D341Med (cell line): ENCODE measurements around the gene FAM110C.
"Not testable (repeated sequence)": the region's sequence is repeated elsewhere in the genome, so short reads cannot be mapped to it uniquely, and the experiment has no call there.

Experiments
- DNase-seq: peaks from one replicate; pipeline ENCODE4 v3.0.0; 2012; ENCODE audit warnings: low spot score

FAM110C gene, protein sequence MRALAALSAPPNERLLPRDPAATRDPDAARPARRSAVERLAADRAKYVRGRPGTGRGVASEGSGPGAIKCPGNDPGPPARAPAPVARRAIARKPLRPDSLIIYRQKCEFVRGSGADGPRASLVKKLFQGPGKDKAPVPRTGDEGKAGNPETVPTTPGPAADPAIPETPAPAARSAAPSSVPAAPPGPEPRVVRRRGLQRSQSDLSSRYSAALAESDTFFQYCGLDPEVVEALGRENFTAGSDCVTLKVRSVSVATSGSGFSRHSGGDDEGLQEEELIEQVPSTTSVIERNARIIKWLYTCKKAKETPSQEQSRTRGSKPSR

DNA sequence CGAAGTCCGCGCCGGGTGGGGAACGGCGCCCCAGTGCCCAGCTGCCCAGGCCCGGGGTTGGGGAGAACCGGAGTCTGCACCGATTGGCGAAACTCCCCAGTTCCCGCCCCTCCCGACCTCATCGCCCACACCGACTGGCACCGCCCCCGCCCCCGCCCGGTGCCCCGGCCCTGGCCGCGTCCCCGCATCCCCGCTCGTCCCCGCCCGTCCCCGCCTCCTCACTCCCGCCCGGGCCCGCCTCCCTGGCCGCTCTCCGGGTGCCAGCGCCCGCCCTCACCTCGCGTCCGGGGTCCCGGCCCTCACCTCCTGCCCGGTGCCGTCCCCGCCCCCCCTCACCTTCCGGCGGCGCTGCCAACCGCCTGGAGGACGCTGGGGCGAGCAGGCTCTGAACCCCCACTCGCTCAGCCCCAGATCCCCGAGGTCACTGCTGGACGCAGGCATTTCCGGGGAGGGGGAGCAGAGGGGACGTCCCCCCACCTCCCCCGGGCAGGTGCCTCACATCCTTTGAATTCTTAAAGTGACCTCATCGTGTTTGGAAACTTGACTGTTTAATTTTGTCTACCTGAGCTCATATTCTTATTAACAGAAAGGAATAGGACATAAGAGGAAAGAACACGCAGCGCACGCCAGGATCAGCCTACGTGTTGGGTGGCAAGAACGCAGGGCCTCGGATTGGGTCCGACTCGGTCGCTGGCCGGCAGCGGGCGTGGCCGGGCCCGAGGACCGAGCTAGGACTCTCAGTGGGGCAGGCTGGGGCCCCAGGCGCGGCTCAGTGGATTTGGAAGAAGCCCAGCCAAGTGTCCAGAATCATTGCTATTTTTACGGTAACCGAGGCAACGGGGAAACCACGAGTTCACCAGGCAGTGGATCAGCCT is at the start of gene FAM110C:
FAM110C (minus strand) TSS at position 35 of the 875 bp plus-strand sequence. CDS start 120 bp downstream, outside the sequence.
- peak; percentile 43 for DNase-seq

GRCh38 chr2:92326-92725 is 46.0 kb upstream of the FAM110C start:
- DNase-seq = no peak

GRCh38 chr2:90645-91312 is 44.5 kb upstream of the FAM110C start:
- no peak for DNase-seq

GRCh38 chr2:85761-86160 is 39.5 kb upstream of the FAM110C start:
- DNase-seq = no peak

DNA sequence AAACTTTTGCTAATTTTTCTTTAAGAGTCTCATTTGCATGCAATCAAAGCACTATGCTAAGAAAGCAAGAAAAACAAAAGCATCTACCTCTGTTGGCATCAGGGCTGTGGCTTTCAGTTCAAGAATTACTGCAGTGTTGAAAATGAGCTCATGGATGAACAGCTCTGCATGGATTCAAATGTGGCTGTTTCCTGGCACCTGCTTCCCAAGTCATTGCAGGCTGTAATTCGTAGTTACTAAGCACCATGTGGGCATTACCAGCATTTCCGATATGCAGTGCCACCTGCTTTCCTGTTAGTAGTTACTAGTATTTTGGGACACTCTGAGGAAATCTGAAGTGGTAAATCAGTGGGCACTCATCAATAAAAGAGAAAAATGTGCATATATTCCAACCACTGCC is 37.8 kb upstream of the FAM110C start:
- DNase-seq = no peak

GRCh38 chr2:80971-81736 is 34.8 kb upstream of the FAM110C start:
- no peak for DNase-seq

DNA sequence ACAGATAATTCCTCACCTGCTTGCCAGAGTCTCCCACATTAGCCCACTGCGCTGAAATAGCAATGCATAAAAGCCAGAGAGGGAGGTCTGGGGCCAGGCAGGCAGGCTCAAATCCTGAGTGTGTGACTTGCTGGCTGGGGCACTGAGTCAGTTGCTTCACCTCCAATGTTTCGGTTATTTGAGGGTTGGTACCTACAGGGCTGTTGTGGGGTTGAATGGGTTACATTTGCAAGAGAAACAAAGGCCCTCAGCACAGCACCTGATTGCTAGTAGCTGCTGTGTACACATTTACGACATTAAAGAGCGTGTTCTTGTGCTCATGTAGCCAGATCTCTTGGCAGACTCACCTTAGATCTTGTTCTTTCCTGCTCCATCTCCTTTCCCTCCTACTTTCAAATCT is 34.1 kb upstream of the FAM110C start:
- DNase-seq = no peak

- no peak for DNase-seq
Observed at GRCh38 chr2:71309-72035, 25.2 kb upstream of the FAM110C start.

DNA sequence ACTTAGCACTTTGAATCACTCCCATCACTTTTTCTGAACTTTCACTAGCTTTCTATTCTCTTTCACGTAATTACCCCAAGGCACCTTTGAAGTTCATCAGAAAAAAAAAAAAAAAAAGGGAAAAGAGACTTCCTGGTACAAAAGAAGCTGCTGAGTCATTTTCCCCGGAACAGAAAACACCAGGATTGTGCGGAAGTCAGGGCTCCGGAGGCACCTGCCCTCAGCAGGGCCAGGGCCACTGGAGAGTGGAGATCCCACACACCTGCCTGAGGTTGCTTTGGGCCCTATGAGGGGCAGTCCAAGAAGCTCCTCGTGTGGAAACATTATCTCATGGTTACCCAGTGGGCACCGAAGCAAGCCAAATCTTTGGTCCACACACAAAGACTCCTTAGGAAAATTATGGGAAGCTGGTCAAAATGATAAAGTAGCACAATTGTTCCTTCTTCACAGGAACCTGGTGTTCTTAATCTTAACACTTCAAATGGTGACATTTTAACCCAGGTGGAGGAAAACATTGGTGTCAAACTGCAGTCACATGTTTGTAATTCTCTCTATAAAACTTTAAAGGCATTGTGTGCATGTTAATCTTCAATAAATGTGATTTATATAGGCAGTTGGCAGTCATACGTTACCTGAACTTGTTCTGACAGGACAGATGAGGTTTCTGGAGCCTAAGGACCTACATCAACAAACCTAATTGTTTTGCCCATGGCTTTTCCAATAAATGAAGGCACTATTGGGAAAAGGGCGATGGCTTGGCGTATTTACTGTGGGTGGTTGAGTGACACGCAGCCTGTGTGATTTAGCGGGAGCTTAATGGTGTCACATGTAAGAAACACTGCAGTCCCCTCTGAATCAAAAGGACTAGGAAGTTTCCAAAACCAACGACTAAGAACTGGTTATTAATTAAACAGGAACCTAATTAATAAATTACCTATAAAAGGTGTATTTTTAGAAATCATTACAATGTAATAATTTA is 23.4 kb upstream of the FAM110C start:
- DNase-seq = no peak

DNA sequence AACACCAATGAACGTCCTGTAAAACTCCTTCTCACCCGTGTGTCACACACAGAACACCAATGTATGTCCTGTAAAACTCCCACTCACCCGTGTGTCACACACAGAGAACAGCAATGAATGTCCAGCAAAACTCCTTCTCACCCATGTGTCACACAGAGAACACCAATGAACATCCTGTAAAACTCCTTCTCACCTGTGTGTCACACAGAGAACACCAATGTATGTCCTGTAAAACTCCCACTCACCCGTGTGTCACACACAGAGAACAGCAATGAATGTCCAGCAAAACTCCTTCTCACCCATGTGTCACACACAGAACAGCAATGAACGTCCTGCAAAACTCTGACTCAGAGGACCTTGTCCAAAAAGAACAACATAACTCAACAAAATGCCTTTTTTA is 22.3 kb upstream of the FAM110C start:
- DNase-seq = not testable (repeated sequence)

- no peak for DNase-seq
Observed at GRCh38 chr2:66853-67252, 20.5 kb upstream of the FAM110C start.

- no peak for DNase-seq
Observed at GRCh38 chr2:65121-65520, 18.8 kb upstream of the FAM110C start.

DNA sequence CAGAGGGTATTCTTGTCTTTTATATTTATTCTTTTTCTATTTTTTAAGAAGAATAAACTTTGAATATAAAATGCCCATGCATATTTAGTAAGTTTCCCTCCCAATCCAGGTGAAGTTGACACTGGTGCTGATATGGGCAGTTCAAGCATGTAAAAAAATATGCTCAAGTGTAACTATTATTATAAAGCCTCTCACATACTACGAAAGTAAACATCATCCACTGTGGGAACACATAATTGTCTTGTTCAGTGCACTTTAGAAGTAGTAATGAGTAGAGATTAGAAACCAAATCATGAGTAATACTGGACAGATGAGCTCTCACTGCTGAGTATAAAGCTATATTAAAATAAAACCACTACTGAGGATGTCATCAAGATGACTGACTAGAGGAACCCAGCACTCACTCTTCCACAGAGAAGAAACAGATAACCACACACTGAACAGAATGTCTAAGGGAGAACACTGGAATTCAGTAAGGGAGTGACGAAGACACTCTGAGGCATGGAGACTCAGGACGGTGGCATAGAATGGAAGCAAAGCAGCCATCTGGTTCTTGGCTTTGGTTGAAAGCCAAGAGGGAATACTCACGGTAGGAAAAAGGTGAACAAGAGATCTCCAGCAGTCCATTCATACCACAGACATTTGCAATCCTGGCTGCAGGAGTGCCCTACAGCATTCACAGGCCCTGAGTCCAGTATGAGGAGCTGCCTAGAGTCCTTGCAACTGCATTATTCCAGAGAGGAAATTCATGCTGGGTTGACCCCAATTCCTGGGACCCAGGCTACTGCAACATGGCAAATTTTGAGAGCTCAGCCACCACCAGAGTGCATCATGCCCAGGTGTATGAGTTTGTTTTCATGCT is 9.5 kb upstream of the FAM110C start:
- DNase-seq = no peak

GRCh38 chr2:51613-52012 is 5.3 kb upstream of the FAM110C start:
- DNase-seq = no peak

DNA sequence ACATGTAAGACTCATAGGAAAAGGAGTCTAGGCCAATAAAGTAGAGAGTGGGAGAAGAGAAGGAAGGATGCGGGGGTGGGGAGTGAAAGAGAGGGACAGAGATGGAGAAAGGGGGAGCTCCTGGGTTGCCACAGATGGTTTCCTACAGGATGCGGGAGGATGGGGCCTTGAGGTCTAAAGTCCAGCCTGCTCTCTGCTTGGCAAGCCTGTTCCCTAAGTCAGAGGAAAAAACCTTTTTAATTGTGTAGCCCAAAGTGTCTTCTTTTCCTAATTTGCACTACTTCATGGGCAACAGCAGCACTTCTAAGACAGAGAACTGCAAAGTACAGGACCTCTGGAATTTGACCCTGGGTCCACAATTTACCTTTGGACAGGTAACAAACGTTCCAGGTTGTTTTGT is 1.4 kb upstream of the FAM110C start:
- no peak for DNase-seq

DNA sequence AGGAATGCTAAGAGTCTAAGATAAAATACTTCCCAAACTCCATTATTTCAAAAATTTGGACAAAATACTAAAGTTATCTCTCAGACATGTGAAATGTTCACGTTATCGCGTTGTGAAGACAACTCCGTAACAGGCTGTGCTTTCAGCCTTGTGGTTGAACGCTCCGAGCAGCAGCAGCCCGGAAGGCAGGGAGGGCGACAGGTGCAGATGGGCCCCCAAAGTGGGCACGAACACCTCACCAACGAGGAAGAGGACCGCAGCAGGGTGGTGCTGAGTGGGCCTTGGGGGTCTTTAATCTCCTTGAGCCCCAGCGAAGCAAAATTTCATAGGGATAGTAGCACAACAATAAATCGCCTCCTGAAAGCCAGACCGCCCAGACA is 1.0 kb upstream of the FAM110C start:
- no peak for DNase-seq

DNA sequence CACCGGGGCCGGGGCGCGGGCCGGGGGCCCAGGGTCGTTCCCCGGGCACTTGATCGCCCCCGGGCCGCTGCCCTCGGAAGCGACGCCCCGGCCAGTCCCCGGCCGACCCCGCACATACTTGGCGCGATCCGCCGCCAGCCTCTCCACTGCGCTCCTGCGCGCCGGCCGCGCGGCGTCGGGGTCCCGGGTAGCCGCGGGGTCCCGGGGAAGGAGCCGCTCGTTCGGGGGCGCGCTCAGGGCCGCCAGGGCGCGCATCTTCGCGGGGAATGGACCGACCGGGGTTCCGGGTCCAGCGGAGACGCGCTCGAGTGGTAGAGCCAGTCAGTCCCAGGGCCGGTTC is 204 bp downstream of the FAM110C start:
- DNase-seq = peak; percentile 39

DNA sequence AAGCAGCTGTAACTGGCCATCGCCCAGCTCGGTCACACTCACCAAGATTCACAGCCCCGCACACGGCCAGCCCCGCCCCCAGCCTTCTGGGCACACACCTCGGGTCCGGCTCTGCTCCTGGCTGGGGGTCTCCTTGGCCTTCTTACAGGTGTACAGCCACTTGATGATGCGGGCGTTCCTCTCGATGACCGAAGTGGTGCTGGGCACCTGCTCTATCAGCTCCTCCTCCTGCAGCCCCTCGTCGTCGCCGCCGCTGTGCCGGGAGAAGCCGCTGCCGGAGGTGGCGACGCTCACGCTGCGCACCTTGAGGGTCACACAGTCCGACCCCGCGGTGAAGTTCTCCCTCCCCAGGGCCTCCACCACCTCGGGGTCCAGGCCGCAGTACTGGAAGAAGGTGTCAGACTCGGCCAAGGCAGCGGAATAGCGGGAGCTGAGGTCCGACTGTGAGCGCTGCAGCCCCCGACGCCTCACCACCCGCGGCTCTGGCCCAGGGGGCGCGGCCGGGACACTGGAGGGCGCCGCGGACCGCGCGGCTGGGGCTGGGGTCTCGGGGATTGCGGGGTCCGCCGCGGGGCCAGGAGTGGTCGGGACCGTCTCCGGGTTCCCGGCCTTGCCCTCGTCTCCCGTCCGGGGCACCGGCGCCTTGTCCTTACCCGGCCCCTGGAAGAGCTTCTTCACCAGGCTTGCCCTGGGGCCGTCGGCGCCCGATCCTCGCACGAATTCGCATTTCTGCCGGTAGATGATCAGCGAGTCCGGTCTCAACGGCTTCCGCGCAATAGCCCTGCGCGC is 769 bp downstream of the FAM110C start:
- DNase-seq = peak; percentile 37
